Measurements from ENCODE around the gene PTPRM. TPM values are rescaled to one million over a fixed set of nuclear protein-coding genes. Genes with fewer than 3 reads are reported as not detected.

PTPRM gene
- total RNA-seq, 1 experiment from 2014 or later, result 45.6 TPM

DNA sequence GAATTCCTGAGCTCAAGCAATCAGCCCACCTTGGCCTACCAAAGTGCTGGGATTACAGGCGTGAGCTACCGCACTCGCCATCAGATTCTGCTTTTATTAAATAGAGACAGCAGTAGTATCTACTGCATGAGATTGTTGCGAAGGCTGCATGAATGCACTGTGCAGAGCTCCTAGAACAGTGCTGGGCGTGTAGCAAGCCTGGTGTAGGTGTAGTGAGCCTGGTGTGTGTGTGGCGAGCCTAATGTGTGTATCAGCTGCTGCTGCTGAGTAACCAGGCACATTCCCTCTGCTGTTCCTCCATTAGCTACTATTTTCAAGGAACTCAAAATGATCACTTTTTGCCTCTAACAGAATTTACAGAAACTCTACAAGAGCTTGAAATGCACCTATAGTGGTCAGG, 57.6 kb downstream of the PTPRM start:
- Histone ChIP-seq H4K20me1 (ENCODE audit: low read length) (no peaks in the 10 kb centered on the region), H3K27me3 (ENCODE audit: low read length) (no peaks in the 10 kb centered on the region), H3K4me3 (ENCODE audit: low read length) (no peak overlapping the region), H3K36me3 (ENCODE audit: low read depth, low read length) (no peaks in the 10 kb centered on the region), H3K4me1 (ENCODE audit: insufficient read depth, low read length) (peaks cover 19% of the 10 kb centered on the region), H3K9ac (ENCODE audit: low read length) (no peak overlapping the region), H3K9me2 (replicated peaks; ENCODE audit: low read length) (no peaks in the 10 kb centered on the region), H3K4me2 (ENCODE audit: low read length) (no peak overlapping the region), H2AFZ (ENCODE audit: low read length) (no peak overlapping the region), H3K27ac (ENCODE audit: low read length) (no peak overlapping the region), H3F3A (ENCODE audit: low read length, unreplicated experiment) (no peaks in the 10 kb centered on the region), H3K9me3 (ENCODE audit: low read length) (no peaks in the 10 kb centered on the region), H3K79me2 (ENCODE audit: low read length) (peaks cover 36% of the 10 kb centered on the region)
- intact Hi-C loops (cut with micrococcal nuclease), result loop anchor here (5.0 kb wide), 1 partner anchor 352 kb away; no protein-coding TSS in a partner anchor
- CTCF ChIA-PET, result no interaction called here
- ATAC-seq (no peak), DNase-seq (no peak)
- POLR2A ChIA-PET (ENCODE audit: unreplicated experiment), result no interaction called here
- TF ChIP-seq, protein P1, sequence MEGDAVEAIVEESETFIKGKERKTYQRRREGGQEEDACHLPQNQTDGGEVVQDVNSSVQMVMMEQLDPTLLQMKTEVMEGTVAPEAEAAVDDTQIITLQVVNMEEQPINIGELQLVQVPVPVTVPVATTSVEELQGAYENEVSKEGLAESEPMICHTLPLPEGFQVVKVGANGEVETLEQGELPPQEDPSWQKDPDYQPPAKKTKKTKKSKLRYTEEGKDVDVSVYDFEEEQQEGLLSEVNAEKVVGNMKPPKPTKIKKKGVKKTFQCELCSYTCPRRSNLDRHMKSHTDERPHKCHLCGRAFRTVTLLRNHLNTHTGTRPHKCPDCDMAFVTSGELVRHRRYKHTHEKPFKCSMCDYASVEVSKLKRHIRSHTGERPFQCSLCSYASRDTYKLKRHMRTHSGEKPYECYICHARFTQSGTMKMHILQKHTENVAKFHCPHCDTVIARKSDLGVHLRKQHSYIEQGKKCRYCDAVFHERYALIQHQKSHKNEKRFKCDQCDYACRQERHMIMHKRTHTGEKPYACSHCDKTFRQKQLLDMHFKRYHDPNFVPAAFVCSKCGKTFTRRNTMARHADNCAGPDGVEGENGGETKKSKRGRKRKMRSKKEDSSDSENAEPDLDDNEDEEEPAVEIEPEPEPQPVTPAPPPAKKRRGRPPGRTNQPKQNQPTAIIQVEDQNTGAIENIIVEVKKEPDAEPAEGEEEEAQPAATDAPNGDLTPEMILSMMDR (conservative IDR thresholded peaks at IDR 0.05; ENCODE audit: low read depth, low read length), result no peak
- TF ChIP-seq EZH2 (IDR thresholded peaks at IDR 0.05; ENCODE audit: low read length, unreplicated experiment) (no peak), EZH2phosphoT487 (IDR thresholded peaks at IDR 0.05; ENCODE audit: borderline replicate concordance, low read length) (no peak)
- BruUV-seq (replicated peaks), result no TSS peak

DNA sequence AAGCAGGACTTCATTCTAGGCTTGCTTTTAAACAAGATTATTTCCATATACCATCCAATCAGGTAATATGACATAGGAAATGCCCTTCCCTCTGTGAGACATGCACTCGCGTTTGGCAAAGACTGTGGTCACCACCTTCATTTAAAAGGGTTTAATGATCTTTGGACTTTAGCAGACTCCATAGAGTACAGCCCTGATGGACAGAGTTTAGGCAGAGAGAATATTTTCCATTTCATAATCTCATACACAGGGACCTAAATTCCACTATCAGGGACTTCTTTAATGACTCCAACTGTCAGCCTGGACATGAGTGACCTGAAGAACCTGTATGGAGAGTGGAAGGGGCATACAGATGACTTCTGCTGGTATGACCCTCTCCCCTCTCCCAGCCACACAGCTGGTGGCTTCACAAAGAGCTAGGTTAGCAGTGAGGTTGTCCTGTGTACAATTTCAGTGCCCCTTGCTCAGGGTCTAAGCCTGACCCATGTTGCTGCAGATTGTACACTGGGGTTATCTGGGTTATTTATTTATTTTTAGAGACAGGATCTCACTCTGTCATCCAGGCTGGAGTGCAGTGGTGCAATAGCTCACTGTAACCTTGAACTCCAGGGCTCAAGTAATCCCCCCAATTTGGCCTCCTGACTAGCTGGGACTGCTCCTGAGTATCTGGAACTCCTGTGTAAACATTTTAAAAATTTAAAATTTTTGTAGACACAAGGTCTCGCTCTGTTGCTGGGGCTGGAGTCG, 59.2 kb downstream of the PTPRM start:
- Histone ChIP-seq H3K27ac (ENCODE audit: low read length) (no peak overlapping the region), H3K4me3 (ENCODE audit: low read length) (no peak overlapping the region), H3K27me3 (ENCODE audit: low read length) (no peaks in the 10 kb centered on the region), H4K20me1 (ENCODE audit: low read length) (no peaks in the 10 kb centered on the region), H3K9ac (ENCODE audit: low read length) (no peak overlapping the region), H3K4me1 (ENCODE audit: insufficient read depth, low read length) (peaks cover 19% of the 10 kb centered on the region), H3K9me2 (replicated peaks; ENCODE audit: low read length) (no peaks in the 10 kb centered on the region), H3K36me3 (ENCODE audit: low read depth, low read length) (no peaks in the 10 kb centered on the region), H3K79me2 (ENCODE audit: low read length) (peaks cover 35% of the 10 kb centered on the region), H3K4me2 (ENCODE audit: low read length) (peak overlapping the region; percentile 27), H3K9me3 (ENCODE audit: low read length) (no peaks in the 10 kb centered on the region), H3F3A (ENCODE audit: low read length, unreplicated experiment) (no peaks in the 10 kb centered on the region), H2AFZ (ENCODE audit: low read length) (no peak overlapping the region)
- intact Hi-C loops (cut with micrococcal nuclease), result loop anchor here (5.0 kb wide), 1 partner anchor 354 kb away; no protein-coding TSS in a partner anchor
- ChIA-PET CTCF (interaction anchor here (0.8 to 1.2 kb wide), 2 partner anchors 58 to 60 kb away, joined by 3 to 4 read pairs; no protein-coding TSS in a partner anchor), POLR2A (ENCODE audit: unreplicated experiment) (no interaction called here)
- DNase-seq, result no peak
- ATAC-seq, result peak; percentile 12
- no TSS peak for BruUV-seq (replicated peaks)
- TF ChIP-seq, protein P1 (conservative IDR thresholded peaks at IDR 0.05; ENCODE audit: low read depth, low read length), result no peak
- TF ChIP-seq EZH2 (IDR thresholded peaks at IDR 0.05; ENCODE audit: low read length, unreplicated experiment), result no peak
- TF ChIP-seq EZH2phosphoT487 (IDR thresholded peaks at IDR 0.05; ENCODE audit: borderline replicate concordance, low read length), result no peak

DNA sequence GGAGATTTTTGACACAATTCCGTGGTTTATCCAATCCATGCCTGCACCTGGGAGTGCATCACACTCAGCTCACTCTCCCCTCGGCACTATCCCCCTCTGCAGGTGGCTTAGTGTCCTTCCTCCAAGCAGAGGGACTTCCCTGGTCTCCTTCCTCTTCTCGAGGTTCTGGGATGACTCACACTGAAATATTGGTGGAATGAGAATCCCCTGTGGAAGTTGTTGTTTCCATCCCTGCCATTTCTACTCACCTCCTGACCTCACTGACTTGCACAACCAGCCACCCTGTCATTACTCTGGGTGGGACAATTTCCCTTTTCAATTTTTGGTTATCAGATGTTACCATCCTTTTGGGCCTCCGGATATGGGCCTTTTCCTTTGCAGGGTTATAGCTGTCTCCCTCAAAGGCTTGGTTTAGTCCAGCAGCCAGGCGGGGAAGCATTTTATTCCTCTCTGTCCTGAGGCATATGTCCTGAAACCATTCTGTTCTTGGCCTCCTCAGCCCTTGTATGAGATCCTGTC, 59.9 kb downstream of the PTPRM start:
- H3K9me3 ChIP-seq (ENCODE audit: low read length), result no peaks in the 10 kb centered on the region
- no peak overlapping the region for H3K9ac ChIP-seq (ENCODE audit: low read length)
- intact Hi-C loops (cut with micrococcal nuclease), result loop anchor here (5.0 kb wide), 1 partner anchor 355 kb away; no protein-coding TSS in a partner anchor
- no peaks in the 10 kb centered on the region for H4K20me1 ChIP-seq (ENCODE audit: low read length)
- no peak overlapping the region for H2AFZ ChIP-seq (ENCODE audit: low read length)
- ChIA-PET CTCF (interaction anchor here (0.8 to 1.2 kb wide), 3 partner anchors 59 to 355 kb away, joined by 3 to 4 read pairs (median 3); no protein-coding TSS in a partner anchor), POLR2A (ENCODE audit: unreplicated experiment) (no interaction called here)
- peak; percentile 97 for ATAC-seq
- H3K4me2 ChIP-seq (ENCODE audit: low read length), result peak overlapping the region; percentile 27
- BruUV-seq (replicated peaks), result no TSS peak
- no peak overlapping the region for H3K4me3 ChIP-seq (ENCODE audit: low read length)
- H3K27ac ChIP-seq (ENCODE audit: low read length), result no peak overlapping the region
- TF ChIP-seq EZH2phosphoT487 (IDR thresholded peaks at IDR 0.05; ENCODE audit: borderline replicate concordance, low read length) (no peak), EZH2 (IDR thresholded peaks at IDR 0.05; ENCODE audit: low read length, unreplicated experiment) (no peak)
- TF ChIP-seq, protein P1 (conservative IDR thresholded peaks at IDR 0.05; ENCODE audit: low read depth, low read length), result peak; percentile 64
- no peaks in the 10 kb centered on the region for H3F3A ChIP-seq (ENCODE audit: low read length, unreplicated experiment)
- no peaks in the 10 kb centered on the region for H3K9me2 ChIP-seq (replicated peaks; ENCODE audit: low read length)
- no peaks in the 10 kb centered on the region for H3K36me3 ChIP-seq (ENCODE audit: low read depth, low read length)
- H3K79me2 ChIP-seq (ENCODE audit: low read length), result peaks cover 32% of the 10 kb centered on the region
- no peaks in the 10 kb centered on the region for H3K27me3 ChIP-seq (ENCODE audit: low read length)
- DNase-seq, result peak; percentile 88
- peaks cover 19% of the 10 kb centered on the region for H3K4me1 ChIP-seq (ENCODE audit: insufficient read depth, low read length)
